GM10847 (cell line): Measurements from ENCODE around the gene GMDS.

ENCODE experiments used
- POLR2A ChIP-seq: IDR thresholded peaks from 2 replicates; pipeline ENCODE4 v1.6.1; 2011; ENCODE audit not compliant: insufficient read length; ENCODE audit errors: extremely low read depth

GMDS gene

DNA sequence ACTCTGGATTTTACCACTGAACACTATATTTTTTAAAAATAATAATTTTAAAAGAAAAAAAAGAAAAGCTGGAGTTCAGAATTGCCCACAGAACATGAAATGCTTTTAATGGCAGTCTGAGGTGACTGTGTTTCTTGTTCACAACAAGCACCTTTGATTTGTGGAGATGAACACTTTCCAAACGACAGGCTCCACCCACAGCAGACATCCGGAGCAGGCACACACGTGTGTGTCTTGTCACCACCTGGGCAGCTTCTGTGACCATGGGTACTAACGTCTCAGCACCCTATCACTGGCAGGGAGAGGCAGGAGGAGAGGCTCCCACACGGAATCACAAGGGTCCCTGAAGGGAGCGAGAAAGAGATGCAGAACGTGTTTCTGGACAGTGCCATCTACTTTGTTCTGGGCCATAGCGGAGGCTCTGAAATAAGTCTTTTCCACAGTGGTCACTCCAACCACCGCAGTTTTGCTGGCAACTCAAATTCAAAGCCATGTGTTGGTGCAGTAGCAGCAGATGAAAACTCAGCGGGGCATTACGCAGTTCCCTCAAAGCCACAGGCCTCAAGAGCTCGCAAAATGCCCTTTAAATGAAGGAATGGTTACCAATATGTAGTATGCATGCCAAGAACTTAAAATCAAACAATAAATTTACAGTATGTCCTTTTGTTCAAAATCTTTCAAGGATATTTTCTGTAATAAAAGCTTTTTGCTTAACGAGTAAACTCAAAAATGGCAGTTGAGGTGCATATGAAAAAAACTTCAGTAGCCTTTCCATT is 393.5 kb downstream of the GMDS start:
- TF ChIP-seq POLR2A: no peak

DNA sequence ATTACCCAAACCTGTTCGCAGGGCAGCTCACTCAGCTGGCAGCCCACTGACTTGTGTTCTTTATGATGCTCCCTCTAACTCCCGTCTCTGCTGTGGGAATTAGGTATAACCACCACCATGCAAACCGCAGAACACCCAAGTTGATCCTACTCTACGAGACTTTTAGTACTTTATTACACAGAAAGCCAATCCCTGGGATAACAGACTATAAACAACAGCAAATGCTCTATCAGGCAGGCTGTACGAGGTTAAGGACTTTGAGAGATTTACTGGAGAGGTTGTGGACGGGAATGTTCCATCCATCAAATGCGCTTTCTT is 394.6 kb downstream of the GMDS start:
- no peak for TF ChIP-seq POLR2A

DNA sequence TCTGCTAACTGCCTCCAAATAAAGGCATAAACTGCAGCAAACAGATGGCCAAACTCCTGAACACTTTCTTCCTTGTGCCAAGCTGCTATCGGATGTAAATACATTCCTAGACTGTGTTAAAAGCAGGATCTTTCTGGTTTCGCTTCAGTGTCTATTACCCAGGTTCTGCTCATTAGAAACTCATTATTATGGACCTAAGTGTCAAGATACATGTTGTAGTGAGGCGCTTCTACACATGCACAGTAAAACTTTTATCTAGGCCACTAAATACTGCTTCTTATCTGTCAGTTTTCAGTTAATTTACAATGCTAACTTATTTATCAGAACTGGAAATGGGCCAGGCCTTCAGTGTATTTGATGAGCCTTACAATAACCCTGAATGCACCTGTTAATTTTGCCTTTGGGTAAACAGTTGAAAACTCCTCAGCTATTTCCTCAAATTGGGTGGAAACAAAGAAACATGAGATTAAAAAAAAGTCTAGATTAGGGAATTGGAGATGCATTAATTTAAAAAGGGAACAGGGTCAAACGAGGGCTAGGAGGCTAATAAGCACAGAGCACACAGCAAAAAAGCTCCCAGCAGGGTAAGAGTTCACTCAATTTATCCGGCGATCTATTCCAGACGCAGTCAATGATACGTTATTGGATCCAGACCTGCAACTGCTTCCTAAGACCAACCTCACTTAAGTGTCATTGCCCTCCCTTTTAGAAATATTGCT is 395.1 kb downstream of the GMDS start:
- TF ChIP-seq POLR2A: no peak

GRCh38 chr6:1849691-1850090 is 395.7 kb downstream of the GMDS start:
- no peak for TF ChIP-seq POLR2A

DNA sequence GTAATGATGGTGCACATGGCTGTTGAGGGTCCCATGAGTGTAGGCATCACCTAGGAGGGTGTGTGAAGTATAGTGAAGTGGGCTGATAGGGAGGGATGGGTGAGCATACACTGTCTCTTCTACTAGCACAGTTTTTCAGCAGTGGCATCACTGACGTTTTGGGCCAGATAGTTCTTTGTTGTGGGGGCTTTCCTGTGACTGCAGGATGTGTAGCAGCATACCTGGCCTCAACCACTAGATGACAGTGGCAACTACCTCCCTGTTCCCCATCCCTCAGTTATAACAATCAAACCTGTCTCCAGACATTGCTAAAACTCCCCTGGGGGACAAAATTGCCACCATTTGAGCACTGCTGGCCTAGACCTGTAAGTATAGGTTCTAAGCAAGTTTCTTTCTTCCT is 396.7 kb downstream of the GMDS start:
- TF ChIP-seq POLR2A: no peak

DNA sequence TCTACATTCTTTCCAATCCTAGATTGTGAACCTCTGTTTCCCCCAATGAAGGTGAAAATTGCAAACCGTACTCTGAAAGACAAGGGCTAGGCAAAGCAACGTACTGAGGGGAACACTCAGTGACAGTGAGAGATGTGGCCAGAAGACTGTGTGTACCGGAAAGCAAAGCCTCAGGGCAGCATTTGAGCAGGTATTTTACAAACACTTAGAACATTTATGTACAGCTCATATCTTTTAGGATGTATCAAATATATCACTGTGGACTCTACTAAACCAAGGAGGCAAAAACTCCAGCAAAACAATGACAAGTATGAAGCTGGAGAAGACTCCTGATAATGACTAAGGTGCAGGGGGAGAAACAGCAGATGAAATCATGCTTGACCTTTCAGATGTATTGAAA is 398.8 kb downstream of the GMDS start:
- no peak for TF ChIP-seq POLR2A

GRCh38 chr6:1842334-1842733 is 403.1 kb downstream of the GMDS start:
- TF ChIP-seq POLR2A: no peak

GRCh38 chr6:1841136-1841535 is 404.3 kb downstream of the GMDS start:
- no peak for TF ChIP-seq POLR2A

- TF ChIP-seq POLR2A: no peak
Observed at GRCh38 chr6:1840491-1841121, 404.8 kb downstream of the GMDS start.

GRCh38 chr6:1839361-1839760 is 406.0 kb downstream of the GMDS start:
- TF ChIP-seq POLR2A: no peak

DNA sequence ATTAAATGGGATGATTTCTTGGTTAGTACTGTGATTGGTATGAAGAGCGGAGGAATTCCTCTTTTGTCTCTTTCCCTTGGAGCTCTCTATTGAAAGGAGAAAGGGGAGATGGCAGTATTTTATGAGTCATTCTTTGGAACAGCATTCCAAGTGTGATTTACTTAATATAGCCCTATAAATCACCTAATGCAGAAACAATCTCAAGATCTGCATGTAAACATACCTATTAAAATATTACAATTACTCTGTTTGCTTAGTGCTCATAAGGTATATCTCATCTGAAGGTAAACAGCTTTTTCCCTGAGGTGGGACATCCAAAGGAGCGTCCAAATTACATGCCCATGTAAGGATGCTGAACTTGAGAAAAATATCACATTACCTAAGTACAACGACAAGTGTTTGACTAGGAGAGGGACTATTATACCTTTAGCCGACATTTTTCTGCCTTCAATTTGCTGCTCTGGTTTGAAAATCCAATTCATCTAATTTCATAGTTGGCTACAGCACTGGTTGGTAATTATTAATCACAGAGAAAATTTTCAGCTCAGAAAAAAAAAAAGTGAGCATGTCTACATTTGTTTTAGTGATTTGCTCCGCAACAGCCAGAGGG is 406.7 kb downstream of the GMDS start:
- no peak for TF ChIP-seq POLR2A

DNA sequence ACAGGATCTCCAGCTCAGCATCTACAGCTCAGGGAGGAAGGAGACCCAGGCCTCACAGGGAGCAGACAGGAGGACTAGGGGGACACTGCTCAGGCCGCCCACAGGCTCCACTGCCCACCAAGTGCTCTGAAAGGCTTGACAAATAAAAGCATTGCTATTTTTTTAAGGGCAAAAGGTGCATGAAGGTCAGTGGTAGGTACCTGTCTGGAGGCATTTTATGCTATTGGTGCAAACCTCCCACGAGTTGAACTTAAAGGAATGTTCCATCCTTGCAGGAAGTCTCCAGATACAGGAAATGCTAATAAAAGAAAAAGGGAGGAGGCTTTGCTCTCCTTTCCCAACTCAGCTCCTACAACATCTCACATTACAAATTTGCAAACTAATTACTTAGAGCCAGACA is 407.6 kb downstream of the GMDS start:
- no peak for TF ChIP-seq POLR2A

- no peak for TF ChIP-seq POLR2A
Observed at GRCh38 chr6:1836690-1837089, 408.7 kb downstream of the GMDS start.

DNA sequence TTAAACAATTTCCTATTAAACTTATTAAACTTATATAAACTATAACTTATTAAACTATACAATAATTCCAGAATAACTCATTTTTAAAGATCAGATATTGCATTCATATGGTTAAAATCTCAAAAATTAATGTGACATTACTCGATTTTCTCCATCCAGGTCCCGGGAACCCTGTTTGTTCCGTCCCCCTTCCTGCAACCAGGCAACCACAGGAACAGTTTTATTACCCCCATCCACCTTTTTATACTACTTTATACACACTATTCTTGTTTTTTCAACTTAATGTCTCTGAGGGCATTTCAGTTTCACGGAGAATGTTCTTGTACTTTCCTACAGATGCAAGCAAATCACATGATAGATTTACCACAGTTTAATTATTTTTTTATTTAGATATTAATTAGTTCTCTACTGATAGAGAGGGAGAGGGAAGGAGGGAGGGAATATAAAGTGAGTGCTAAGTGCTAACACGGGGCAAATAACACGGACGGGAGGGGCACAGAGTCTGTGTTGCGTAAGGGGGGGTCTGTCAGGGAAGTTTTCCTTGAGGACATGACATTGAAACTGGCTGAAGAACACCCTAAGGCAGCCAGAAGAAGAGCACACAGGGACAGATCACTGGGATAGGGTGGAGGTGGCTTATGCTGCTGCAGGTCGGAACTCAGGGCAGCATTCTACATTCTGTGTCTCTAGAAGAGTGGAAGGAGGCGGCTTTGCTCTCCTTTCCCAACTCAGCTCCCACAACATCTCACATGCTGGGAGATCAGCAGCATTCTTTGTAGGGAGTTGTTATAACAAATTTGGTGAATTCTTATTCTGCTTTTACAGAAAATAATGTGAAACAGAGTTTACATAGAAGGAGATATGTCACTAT is 410.5 kb downstream of the GMDS start:
- TF ChIP-seq POLR2A: no peak

DNA sequence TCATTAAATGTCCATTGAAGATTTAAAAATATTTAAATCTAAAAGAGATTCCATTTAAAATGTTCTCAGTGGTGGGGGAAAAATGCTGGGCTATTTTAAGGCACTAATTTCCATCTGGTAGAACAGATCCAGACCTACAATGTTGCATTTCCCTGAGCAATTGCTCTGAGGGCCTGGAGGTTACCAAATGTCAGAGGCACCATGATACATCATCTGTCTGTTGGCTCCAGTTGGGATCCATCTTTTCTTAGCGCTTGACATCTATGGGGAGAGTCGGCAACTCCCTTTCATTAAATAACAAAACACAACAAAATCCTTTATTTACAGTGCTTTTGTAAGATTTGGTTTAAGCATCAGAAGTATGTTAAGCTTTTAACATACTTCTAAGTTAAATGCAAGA is 411.2 kb downstream of the GMDS start:
- TF ChIP-seq POLR2A: no peak
